ENCODE data around the gene GADD45GIP1. TPM values are rescaled to one million over a fixed set of nuclear protein-coding genes. Genes with fewer than 3 reads are reported as not detected.

GADD45GIP1 gene
- total RNA-seq, 2 experiments from 2014 or later, result 12.1 to 12.8 TPM

GRCh38 chr19:12945479-12946091 lies 11.4 kb downstream of the GADD45GIP1 start, which contains the start of gene RAD23A:
TSS of gene RAD23A (plus strand) at chr19:12945862. CDS start at chr19:12945949, 87 bp downstream.
- POLR2A ChIA-PET, result interaction anchor here (1.8 kb wide), 1 partner anchor 11 kb away, joined by 6 read pairs; the partner anchor contains the start of gene GADD45GIP1
- Mint-ChIP-seq H3K4me3 (peak within 1 kb of the TSS; percentile 98), H3K27me3 (peaks cover 4% of the 10 kb centered on the region), H3K36me3 (ENCODE audit: low read depth) (peaks cover 93% of the 10 kb centered on the region), H3K27ac (peak within 1 kb of the TSS; percentile 97), H3K4me1 (ENCODE audit: low read depth) (peaks cover 40% of the 10 kb centered on the region), H3K9me3 (no peaks in the 10 kb centered on the region)
- ATAC-seq (ENCODE audit: poor library complexity) (peak; percentile 81), DNase-seq (peak; percentile 96 to 100 (median 98))
- CTCF ChIA-PET, result interaction anchor here (1.7 kb wide), 1 partner anchor 20 kb away, joined by 4 read pairs; no protein-coding TSS in a partner anchor
- H3K27ac ChIP-seq (ENCODE audit: low read depth in 1 of 2, low read length in 2 of 2), result peak within 1 kb of the TSS; percentile 73
- peak within 1 kb of the TSS; percentile 62 for H3K4me3 ChIP-seq (ENCODE audit: low read length)
- peaks cover 73% of the 10 kb centered on the region for H3K36me3 ChIP-seq (ENCODE audit: insufficient read depth, low read length)
- TF ChIP-seq CTCF (IDR thresholded peaks at IDR 0.05), result no peak
- intact Hi-C loops (cut with DNase I, micrococcal nuclease), result no loop called here
- H3K27me3 ChIP-seq (ENCODE audit: control insufficient read depth in 1 of 2, insufficient read depth in 2 of 2, low read length in 2 of 2), result peaks cover 0 to 3% of the 10 kb centered on the region in 2 experiments
- peaks cover 0 to 6% of the 10 kb centered on the region in 2 experiments for H3K9me3 ChIP-seq (ENCODE audit: control insufficient read depth in 1 of 2, insufficient read depth in 1 of 2, low read length in 2 of 2)
- peaks cover 57% of the 10 kb centered on the region for H3K4me1 ChIP-seq (ENCODE audit: insufficient read depth, low read length)

- TF ChIP-seq CTCF (IDR thresholded peaks at IDR 0.05), result no peak
- Histone ChIP-seq H3K9me3 (ENCODE audit: control insufficient read depth in 1 of 2, insufficient read depth in 1 of 2, low read length in 2 of 2) (peaks cover 0 to 12% of the 10 kb centered on the region in 2 experiments), H3K4me1 (ENCODE audit: insufficient read depth, low read length) (peaks cover 71% of the 10 kb centered on the region), H3K4me3 (ENCODE audit: low read length) (no peak overlapping the region), H3K27ac (ENCODE audit: low read depth in 1 of 2, low read length in 2 of 2) (peak overlapping the region; percentile 51 to 73), H3K36me3 (ENCODE audit: insufficient read depth, low read length) (peaks cover 76% of the 10 kb centered on the region), H3K27me3 (ENCODE audit: control insufficient read depth in 1 of 2, insufficient read depth in 2 of 2, low read length in 2 of 2) (peaks cover 0 to 3% of the 10 kb centered on the region in 2 experiments)
- intact Hi-C loops (cut with DNase I, micrococcal nuclease), result no loop called here
- no peaks in the 10 kb centered on the region for H3K9me3 Mint-ChIP-seq
- no peak for ATAC-seq (ENCODE audit: poor library complexity)
- H3K36me3 Mint-ChIP-seq (ENCODE audit: low read depth), result peaks cover 93% of the 10 kb centered on the region
- DNase-seq, result no peak
- POLR2A ChIA-PET, result interaction anchor here (0.6 to 1.4 kb wide), 4 partner anchors 20 to 261 kb away, joined by 3 to 4 read pairs (median 4); partner anchors contain the start of gene GCDH
- peaks cover 48% of the 10 kb centered on the region for H3K4me1 Mint-ChIP-seq (ENCODE audit: low read depth)
- peak overlapping the region; percentile 97 for H3K27ac Mint-ChIP-seq
- peaks cover 4% of the 10 kb centered on the region for H3K27me3 Mint-ChIP-seq
- CTCF ChIA-PET, result no interaction called here
- H3K4me3 Mint-ChIP-seq, result peak overlapping the region; percentile 98
These were observed 12.8 kb downstream of the GADD45GIP1 start for GRCh38 chr19:12944104-12944674.

GRCh38 chr19:12943437-12944044 lies 13.5 kb downstream of the GADD45GIP1 start:
- ATAC-seq (ENCODE audit: poor library complexity), result no peak
- peaks cover 76% of the 10 kb centered on the region for H3K4me1 ChIP-seq (ENCODE audit: insufficient read depth, low read length)
- H3K4me3 ChIP-seq (ENCODE audit: low read length), result no peak overlapping the region
- TF ChIP-seq CTCF (IDR thresholded peaks at IDR 0.05), result no peak
- peaks cover 0 to 12% of the 10 kb centered on the region in 2 experiments for H3K9me3 ChIP-seq (ENCODE audit: control insufficient read depth in 1 of 2, insufficient read depth in 1 of 2, low read length in 2 of 2)
- H3K9me3 Mint-ChIP-seq, result no peaks in the 10 kb centered on the region
- intact Hi-C loops (cut with DNase I, micrococcal nuclease), result no loop called here
- ChIA-PET CTCF (interaction anchor here (0.7 kb wide), 1 partner anchor 40 kb away, joined by 4 read pairs; no protein-coding TSS in a partner anchor), POLR2A (interaction anchor here (0.6 to 1.4 kb wide), 3 partner anchors 21 to 59 kb away, joined by 3 to 4 read pairs (median 4); partner anchors contain the start of gene GCDH)
- peaks cover 0 to 3% of the 10 kb centered on the region in 2 experiments for H3K27me3 ChIP-seq (ENCODE audit: control insufficient read depth in 1 of 2, insufficient read depth in 2 of 2, low read length in 2 of 2)
- H3K27ac Mint-ChIP-seq, result peak overlapping the region; percentile 97
- peaks cover 54% of the 10 kb centered on the region for H3K4me1 Mint-ChIP-seq (ENCODE audit: low read depth)
- H3K36me3 ChIP-seq (ENCODE audit: insufficient read depth, low read length), result peaks cover 70% of the 10 kb centered on the region
- peak in 1 of 14 experiments; percentile 36 for DNase-seq
- peak overlapping the region in 1 of 2 donors; percentile 71 for H3K27ac ChIP-seq (ENCODE audit: low read depth in 1 of 2, low read length in 2 of 2)
- H3K27me3 Mint-ChIP-seq, result peaks cover 4% of the 10 kb centered on the region
- H3K4me3 Mint-ChIP-seq, result peak overlapping the region; percentile 63
- peaks cover 93% of the 10 kb centered on the region for H3K36me3 Mint-ChIP-seq (ENCODE audit: low read depth)

Measured in CD4-positive, alpha-beta T cell (primary cell).